Upper lobe of left lung (tissue), 4 donors: ENCODE data around the gene GYPA.

Source experiments
- EP300 ChIP-seq, 4 donors: sonication (generic); formaldehyde crosslinking; IDR thresholded peaks; one replicate each; pipeline ENCODE4 v1.5.1; 2017; ENCODE audit warnings: antibody characterized with exemption in 4 of 4, control low read depth in 2 of 4
- POLR2A ChIP-seq, 4 donors: fragments of 450-650 bp; IDR thresholded peaks; one replicate each; pipeline ENCODE4 v1.5.1; 2016 to 2017; ENCODE audit warnings: antibody characterized with exemption in 4 of 4, mild to moderate bottlenecking in 2 of 4
- POLR2AphosphoS5 ChIP-seq, 2 donors: sonication (generic); formaldehyde crosslinking; IDR thresholded peaks; one replicate each; pipeline ENCODE4 v1.5.1; 2017; ENCODE audit warnings: antibody characterized with exemption in 2 of 2
- TF ChIP-seq, protein P1 (sequence below), 6 experiments: fragments of 450-650 bp in 4 of 6; fragments of 200-600 bp in 2 of 6; sonication (generic) in 2 of 6; IDR thresholded peaks; one replicate each; pipeline ENCODE4 v1.5.1; 2016 to 2019; ENCODE audit warnings: antibody characterized with exemption in 6 of 6

DNA sequence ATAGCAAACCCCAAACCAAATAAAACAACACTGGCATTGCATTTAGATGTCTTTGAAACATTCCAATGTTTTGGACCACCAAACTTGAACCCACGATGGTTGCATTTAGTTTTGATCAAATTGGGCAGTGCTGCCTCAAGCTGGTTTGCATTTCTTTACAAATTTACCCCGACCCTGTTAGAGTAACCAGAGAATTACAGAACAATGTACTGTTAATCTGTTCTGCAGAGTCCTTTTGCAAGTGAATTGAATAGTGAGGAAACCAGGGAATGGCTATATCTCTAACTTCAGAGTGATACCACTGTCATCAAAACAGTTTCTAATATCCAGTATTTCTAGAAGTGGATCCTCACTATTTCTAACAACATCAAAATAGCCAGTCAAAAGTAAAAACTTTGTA lies 49.5 kb upstream of the GYPA start:
- TF ChIP-seq POLR2A (IDR thresholded peaks at IDR 0.05) (no peak), EP300 (IDR thresholded peaks at IDR 0.05) (no peak), POLR2AphosphoS5 (IDR thresholded peaks at IDR 0.05) (no peak)
- TF ChIP-seq, protein P1, sequence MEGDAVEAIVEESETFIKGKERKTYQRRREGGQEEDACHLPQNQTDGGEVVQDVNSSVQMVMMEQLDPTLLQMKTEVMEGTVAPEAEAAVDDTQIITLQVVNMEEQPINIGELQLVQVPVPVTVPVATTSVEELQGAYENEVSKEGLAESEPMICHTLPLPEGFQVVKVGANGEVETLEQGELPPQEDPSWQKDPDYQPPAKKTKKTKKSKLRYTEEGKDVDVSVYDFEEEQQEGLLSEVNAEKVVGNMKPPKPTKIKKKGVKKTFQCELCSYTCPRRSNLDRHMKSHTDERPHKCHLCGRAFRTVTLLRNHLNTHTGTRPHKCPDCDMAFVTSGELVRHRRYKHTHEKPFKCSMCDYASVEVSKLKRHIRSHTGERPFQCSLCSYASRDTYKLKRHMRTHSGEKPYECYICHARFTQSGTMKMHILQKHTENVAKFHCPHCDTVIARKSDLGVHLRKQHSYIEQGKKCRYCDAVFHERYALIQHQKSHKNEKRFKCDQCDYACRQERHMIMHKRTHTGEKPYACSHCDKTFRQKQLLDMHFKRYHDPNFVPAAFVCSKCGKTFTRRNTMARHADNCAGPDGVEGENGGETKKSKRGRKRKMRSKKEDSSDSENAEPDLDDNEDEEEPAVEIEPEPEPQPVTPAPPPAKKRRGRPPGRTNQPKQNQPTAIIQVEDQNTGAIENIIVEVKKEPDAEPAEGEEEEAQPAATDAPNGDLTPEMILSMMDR (IDR thresholded peaks at IDR 0.05): no peak
